Measurements from ENCODE around the gene SNTB2.

Gene SNTB2

GRCh38 chr16:69349536-69349935 lies 162.6 kb downstream of the SNTB2 start:
- DNase-seq: no peak

DNA sequence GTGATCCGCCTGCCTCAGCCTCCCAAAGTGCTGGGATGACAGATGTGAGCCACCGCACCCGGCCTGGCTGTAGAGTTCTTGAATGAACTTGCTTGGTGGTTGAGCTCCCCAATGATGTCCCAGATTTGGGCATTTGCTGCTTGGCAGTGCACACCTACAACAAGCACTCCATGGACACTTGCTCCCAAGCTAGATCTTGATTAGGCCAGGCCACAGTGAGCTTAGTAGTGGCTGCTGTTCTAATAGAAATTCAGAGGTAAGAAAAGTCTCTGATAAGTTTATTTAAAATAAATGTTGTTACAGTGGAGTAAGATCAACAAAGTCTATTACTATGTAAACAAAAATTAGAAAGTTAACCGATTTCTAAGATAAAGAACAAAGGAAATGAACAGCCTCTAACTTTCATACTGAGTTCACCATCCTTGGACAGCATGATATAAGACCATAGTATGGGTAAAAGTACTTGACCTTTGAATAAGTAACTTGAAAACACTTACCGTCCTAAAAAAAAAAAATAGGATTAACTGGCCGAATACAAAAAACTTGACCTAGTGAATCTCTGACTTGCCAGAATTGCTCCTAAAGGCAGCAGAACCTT lies 163.7 kb downstream of the SNTB2 start:
- DNase-seq: no peak

DNA sequence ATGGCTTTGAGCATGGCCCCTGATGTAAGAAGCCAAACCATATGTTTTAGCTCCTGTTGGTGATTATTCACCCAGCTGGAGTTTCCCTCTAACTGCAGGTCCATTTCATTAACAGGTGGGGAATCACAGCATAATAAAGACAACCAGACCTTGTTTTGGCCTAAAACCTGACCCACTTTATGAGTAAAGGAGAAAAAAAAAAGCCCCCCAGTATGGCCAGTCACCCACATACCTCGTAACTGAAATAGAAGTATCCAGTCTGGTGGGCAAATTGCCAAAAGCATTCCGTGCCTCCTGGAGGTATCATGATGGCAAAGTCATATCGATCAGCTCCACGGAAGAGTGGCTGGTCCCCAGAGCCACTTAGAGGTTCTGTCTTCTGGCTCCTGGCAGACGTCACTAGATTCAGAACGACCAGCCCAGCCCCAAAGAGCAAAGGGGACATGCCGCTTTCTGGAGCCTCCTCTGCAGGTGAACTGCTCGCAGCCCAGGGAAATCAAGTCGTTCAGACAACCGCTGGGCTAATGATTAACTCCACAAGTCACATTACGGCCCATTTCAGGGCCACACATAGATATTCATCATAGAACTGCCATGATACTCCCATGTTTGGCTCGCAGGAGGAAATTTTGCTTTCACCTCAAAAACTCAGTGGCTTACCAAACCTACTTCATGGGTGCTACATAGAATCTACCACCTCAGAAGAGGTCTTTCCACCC lies 164.5 kb downstream of the SNTB2 start, which contains the start of gene TMED6:
Gene TMED6, minus strand, starts transcription at position 478 of the 719 bp plus-strand sequence. Its CDS starts 33 bp downstream, at position 445.
- no peak for DNase-seq

All from GDM1 (cell line).